HG02642 (cell line): ENCODE results near the gene ANKS1B.
A peak's percentile ranks its signal among the peaks of the same experiment; 100 is the strongest.

Source experiments
- ATAC-seq: cut with Tn5 transposase; IDR thresholded peaks from one replicate; pipeline ENCODE4 v1.9.1; 2021; ENCODE audit warnings: mild to moderate bottlenecking; ENCODE audit not compliant: unreplicated experiment, poor library complexity

The ANKS1B gene

GRCh38 chr12:99498756-99499155, 486.0 kb downstream of the ANKS1B start:
- no peak for ATAC-seq

GRCh38 chr12:99495799-99496198, 488.9 kb downstream of the ANKS1B start:
- no peak for ATAC-seq

- no peak for ATAC-seq
Measured at GRCh38 chr12:99493197-99493596, 491.5 kb downstream of the ANKS1B start.

- no peak for ATAC-seq
Measured at GRCh38 chr12:99486277-99486676, 498.5 kb downstream of the ANKS1B start.

GRCh38 chr12:99479149-99479548, 505.6 kb downstream of the ANKS1B start:
- ATAC-seq, result no peak

GRCh38 chr12:99476956-99477355, 507.8 kb downstream of the ANKS1B start:
- no peak for ATAC-seq

GRCh38 chr12:99455350-99456035, 529.2 kb downstream of the ANKS1B start:
- ATAC-seq, result no peak

GRCh38 chr12:99454539-99455172, 530.1 kb downstream of the ANKS1B start:
- no peak for ATAC-seq

GRCh38 chr12:99453836-99454538, 530.7 kb downstream of the ANKS1B start:
- peak; percentile 8 for ATAC-seq

- no peak for ATAC-seq
Measured at GRCh38 chr12:99450036-99450630, 534.6 kb downstream of the ANKS1B start.

- peak; percentile 72 for ATAC-seq
Measured at GRCh38 chr12:99444859-99445316, 539.8 kb downstream of the ANKS1B start.

GRCh38 chr12:99442758-99443157, 542.0 kb downstream of the ANKS1B start:
- no peak for ATAC-seq

- ATAC-seq, result no peak
Measured at GRCh38 chr12:99439399-99439798, 545.3 kb downstream of the ANKS1B start.

GRCh38 chr12:99436584-99436983, 548.2 kb downstream of the ANKS1B start:
- peak; percentile 97 for ATAC-seq

GRCh38 chr12:99435095-99435791, 549.5 kb downstream of the ANKS1B start:
- ATAC-seq, result no peak

- no peak for ATAC-seq
Measured at GRCh38 chr12:99433155-99433554, 551.6 kb downstream of the ANKS1B start.

- no peak for ATAC-seq
Measured at GRCh38 chr12:99431203-99431602, 553.5 kb downstream of the ANKS1B start.

- ATAC-seq, result no peak
Measured at GRCh38 chr12:99427104-99427503, 557.6 kb downstream of the ANKS1B start.

- no peak for ATAC-seq
Measured at GRCh38 chr12:99418379-99418778, 566.4 kb downstream of the ANKS1B start.

- peak; percentile 84 for ATAC-seq
Measured at GRCh38 chr12:99413751-99414150, 571.0 kb downstream of the ANKS1B start.
